T-helper 2 cell treated with Interferon-gamma antibody and Interleukin-4, amounts not matched to agents 100 ng/mL and 5 ng/mL, for 36 hours (primary cell): Measurements from ENCODE around the gene HMCES. TPM values are rescaled to one million over a fixed set of nuclear protein-coding genes. Genes with fewer than 3 reads are reported as not detected.

ENCODE experiments used
- intact Hi-C: fragments of 100-400 bp; cut with micrococcal nuclease; formaldehyde crosslinking; loops from one replicate; pipeline ENCODE4 v1.15.1; 2023
- total RNA-seq: library from RNA; stranded (reverse); gene quantifications from 2 replicates; pipeline ENCODE4 v1.2.3, GENCODE V29; 2022

Gene HMCES
- total RNA-seq, 1 donor from 2014 or later: 50.8 TPM

DNA sequence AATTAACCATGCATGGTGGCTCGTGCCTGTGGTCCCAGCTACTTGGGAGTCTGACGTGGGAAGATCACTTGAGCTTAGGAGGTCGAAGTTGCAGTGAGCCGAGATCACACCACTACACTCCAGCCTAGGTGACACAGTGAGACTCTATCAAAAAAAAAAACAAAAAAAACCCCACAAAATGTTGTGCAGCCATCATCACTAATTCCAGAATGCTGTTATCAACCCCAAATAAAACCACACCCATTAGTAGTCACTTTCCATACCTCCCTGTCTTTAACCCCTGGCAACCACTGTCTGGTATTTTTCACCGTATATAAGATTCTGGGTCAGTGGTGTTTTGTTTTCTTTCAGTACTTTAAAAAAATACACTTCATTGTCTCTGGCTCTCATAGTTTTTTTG, 16.6 kb downstream of the HMCES start:
- intact Hi-C loops: no loop called here

DNA sequence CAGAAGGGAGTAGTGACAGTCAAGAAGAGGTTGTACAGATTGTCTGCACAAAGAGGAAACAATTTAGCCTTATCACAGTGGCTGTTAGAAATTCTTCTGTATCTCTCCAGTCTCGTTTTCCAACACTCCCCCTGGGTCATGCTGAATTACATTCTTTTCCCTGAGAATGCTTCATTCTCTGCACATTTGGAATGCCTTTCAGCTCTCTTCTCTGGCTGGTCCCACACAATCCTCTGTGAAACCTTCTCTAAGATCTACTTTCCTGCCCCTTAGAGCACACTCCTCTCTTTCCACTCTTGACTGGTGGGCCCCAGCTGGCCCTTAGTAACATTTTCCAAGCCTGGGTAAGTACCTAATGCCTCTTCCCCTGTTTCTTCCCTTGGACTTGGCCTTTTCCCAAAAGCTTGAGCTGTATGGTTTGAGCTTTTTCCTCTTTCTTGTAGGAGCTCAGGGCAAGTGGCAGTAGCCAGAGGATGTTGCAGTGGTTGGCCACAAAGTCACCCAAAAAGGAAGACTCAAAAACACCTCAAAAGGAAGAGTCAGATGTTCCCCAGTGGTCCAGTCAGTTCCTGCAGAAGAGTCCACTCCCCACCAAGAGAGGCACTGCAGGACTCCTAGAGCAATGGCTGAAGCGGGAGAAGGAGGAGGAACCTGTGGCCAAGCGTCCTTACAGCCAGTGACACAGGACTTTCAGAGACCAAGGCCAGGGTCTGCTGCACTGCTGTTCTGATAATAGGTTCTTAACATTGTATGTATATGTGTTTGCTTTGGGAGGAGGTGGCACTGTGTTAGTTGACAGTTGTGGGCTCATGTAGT, 25.7 kb downstream of the HMCES start:
- intact Hi-C loops: no loop called here

DNA sequence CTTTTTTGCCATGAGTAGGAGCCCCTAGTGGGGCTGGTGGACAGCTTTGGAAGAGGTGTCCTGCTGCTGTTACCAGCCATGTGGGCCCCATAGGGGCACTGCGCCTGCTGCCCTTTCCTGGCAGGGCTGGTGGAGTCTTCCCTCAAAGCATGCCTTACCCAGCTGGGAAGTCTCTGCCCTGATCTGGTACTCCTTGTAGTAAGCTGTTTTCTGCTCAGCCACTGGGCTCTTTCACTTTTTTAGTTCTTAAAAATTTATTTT, 26.2 kb downstream of the HMCES start:
- intact Hi-C loops: no loop called here

DNA sequence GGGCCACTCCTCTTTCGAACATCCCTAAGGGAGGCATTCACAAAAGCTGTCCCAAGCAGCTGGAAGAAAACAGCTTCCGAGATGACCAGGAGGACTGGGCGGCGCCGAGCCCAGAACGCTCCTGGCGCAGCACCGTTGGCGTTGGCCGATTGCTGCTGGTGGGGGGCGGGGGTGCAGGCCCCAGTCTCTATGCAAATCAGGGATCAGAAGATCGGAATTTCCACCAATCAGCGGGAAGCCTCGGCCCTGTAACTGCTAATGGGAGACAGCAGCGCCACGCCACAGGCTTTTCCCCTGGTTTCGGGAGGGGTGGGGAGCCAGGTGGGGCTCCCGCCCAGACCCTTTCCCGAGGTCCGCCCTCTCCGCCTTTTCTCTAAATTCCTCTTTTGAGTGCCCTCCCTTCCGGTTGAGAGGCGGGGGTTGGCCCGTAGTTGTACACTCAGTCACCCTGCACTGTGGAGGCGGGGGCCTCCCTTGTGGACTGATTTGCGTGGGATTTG, 27.0 kb downstream of the HMCES start:
- intact Hi-C loops: no loop called here

DNA sequence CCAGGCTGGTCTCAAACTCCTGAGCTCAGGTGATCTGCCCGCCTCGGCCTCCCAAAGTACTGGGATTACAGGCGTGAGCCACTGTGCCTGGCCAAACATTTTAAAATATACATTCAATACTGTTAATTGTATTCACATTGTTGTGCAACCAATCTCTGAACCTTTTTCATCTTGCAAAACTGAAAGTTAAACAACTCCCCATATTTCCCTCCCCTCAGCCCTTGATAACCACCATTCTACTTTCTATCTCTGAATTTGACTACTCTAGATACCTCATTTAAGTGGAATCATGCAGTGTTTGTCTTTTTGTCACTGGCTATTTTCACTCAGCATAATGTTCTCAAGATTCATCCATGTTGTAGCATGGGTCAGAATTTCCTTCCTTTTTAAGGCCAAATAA, 30.0 kb downstream of the HMCES start:
- intact Hi-C loops: no loop called here

DNA sequence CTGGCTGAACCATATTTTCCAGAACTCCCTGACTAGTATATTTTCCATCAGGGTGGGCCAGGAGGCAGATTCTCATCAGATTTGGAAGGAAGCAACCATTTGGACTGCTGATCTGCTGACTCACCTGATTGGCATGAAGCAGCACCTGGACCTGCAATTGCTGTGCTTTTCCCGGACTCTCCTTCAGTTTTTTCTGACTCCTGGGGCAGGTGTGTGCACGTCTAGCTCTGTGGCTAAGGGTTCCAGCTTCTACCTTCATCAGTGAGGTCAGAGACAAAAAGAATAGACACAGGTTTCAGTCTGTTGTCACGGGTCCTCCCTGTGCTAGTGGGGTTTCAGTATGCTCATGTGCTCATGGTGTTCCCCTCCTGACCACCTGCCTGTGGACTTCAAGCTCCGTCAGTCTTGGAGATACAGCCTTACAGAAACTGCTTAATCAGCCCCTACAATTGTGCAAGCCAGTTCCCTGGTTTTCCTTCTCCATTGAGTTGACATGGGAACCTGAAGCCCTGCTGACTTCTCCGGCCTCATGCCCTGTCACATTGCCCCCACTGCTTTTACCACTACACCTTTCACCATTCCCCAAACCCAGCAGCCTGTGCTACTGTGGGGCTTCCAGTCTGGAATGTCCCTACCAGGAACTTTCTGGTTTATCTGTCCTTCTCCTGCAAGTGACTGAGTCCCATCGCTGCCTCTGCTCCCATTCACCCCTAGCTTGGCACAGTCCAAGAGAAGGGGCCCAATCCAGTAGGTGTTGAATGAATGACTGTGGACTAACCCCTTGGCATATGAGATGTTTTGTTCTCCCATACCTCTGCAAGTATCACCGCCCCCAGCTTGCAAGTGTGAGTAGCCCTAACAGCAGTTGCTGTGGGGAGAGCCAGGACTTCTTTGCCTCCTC, 31.7 kb downstream of the HMCES start:
- intact Hi-C loops: no loop called here

DNA sequence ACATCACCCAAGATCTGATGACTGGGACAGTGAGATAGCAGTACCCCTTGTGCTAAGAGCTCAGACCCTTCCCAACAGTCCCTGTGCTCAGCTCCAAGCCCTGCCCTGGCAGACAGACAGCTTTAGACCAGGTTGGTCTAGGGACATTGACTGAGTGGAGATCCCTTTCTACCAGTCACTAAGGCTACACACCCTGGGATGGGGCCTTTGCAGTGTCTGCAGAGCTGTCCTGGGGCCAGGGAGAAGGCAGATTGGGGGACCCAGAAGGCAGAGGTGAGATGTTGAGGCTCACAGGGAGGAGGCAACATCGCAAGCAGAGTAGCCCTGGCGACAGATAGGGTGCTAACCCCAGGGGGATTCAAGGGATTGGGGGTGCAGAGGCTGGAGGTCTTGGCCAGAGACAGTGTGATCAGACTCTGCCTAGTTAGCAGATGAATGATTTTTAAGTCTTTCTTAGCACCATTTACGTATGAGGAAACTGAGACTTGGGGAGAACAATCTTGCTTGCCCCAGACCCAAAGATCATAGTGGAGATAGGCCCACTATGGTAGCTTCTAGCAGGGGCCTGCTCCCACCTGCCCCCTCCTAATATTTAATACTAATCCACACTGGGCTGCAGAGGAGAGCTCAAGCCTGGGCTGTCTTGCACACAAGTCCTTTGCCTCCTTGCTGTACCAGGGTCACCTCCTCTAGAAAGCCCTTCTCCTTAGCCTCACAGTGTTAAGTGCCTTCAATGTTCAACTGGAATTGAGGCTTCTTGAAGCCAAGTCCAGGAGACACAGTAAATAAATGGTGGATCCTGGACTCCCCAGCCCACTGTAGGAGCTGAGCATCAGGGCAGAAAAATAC, 32.6 kb downstream of the HMCES start:
- intact Hi-C loops: no loop called here

DNA sequence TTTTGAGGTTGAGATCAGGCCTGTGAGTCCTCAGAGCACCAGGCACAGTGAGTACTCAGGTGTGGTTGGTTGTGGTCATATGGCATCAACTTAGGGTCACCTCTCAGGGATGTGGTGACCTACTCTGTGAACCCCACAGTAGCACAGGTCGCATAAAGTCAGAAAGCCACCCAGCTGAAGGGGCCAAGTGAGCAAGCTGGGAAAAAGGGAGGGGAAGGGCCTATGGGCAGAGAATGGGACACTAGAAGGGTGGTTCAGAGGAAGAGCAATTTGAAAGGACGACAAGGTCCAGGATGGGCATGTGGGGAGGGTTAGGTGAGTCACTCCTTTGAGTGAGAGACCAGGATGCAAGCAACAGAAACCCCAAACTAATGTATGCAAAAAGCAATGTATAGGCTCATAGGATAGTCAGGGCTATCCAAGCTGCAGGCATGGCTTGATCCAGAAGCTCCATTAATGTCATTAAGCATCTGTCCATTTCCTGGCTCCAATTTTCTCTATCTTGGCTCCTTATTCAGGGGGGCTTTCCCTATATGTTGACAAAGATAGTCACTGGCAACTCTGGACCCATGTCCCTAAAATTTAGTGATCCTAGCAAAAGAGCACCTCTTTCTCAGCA, 33.5 kb downstream of the HMCES start:
- intact Hi-C loops: no loop called here

DNA sequence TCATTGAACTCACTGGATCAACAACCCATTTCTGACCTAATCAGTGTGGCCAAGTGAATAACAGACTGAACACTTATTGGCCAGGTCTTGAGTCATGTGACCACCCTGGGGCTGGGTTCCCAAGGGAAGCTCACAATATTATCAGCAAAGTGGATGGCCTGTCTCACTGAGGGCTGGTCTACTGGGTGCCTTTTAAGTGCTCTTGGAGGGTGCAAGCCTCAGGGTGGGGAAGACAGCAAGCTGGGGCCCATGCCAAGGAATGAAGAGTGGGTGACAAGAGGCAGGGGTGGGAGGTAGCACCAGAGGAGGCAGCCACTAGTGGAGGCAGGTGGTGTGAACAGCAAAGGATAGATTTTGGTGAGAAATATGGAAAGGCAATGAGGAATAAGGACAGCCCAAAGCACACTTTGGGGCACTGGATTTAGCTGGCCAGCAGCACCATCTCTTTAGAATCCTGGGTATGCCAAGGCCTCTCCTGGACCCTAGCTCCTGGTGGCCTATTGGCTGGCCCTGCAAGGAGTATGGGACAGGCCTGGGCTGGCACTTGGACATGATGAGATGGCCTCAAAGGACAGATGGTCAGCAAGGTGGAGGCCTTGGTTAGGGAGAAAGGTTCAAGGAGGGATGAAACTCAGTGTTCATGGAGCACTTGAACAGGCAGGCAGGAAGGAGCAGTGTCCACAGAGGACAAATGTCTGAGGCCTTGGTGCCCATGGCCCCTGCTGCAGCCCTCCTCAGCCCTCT, 34.2 kb downstream of the HMCES start:
- intact Hi-C loops: no loop called here

DNA sequence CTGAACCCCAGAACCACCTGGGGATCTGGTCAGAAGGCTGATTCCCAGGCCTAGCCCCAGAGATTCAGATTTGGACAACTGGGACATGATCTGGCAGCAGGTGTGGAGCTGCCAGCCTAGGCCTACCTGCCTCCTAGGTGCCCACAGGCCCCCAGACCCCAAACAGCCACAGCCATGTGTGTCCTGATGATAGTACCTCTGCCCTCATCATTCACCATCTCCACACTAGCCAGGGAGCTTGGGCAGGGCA, 34.7 kb downstream of the HMCES start:
- intact Hi-C loops: no loop called here

DNA sequence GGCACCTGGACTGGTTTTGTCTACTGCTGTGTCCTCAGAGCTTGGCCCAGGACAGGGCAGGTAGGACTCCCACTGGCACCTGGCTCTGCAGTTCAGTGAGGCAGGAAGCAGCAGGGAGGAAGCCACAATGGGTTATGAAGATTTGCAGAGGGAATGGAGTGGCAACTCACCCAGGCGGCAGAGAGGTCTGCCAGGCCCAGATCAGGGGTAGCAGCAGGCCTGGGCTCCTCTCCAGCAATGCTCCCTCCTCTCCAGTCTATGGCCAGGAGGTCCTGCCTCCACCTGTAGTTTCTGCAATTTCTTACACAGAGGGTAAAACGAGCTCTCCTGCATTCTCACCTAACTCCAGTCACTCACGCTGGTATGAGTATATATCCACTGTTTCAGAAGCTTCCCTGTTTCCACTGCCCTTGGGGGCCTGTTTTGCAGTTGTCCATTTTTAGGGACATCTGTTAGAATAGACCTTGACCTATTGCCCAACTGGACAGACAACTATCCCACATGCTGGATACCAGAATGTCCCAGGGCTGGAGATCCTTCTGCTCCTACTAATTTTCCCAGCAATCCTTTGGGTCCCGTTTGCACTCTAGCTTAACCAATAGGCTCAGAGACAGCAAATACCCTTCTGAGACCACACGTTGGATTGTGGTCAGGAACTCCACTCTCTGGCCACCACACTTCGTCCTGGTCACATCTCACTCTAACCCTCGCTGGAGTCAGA, 35.2 kb downstream of the HMCES start:
- intact Hi-C loops: loop anchor here (2.0 kb wide), 1 partner anchor 435 kb away; the partner anchor contains the start of gene ACAD9

DNA sequence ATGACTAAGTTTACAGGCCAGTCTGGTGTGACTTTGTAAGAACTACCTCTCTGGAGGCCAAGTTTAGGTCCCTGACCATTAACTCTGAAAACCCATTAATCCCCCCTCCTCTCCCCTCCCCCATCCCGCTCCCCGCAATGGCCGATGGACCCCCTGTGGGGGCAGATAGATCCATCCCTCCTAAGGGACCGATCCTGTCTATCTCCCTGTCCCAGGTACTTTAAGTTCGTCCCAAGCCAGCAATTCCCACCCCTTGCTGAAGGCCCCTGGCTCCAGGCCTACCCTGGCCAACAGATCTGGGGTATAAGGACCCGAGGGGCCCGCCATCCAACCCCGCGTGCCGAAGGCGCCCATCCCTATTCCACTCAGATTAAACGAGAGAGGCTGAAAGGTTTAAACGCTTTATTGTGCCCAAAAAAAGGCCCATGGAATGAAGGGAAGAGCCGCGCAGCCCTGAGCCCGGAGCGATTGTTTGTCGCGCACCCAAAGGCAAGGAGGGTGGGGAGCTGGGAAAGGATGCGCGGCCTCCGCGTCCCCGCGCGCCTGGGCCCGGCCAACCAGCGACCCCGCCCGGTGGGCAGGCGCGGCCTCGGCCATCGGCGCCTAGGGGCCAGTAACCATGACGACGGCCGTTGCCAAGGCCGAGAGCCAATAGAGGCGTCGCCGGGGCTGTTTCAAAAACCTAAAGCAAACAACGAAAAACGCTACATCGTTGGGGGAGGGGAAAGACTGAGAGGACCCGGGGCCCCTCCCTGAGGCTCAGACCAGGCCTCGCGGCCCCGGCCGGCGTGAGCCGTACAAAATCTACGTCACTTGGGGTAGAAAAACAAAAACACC, 35.9 kb downstream of the HMCES start:
- intact Hi-C loops: loop anchor here (1.0 to 5.0 kb wide), 3 partner anchors 75 to 436 kb away; partner anchors contain the start of gene ACAD9

DNA sequence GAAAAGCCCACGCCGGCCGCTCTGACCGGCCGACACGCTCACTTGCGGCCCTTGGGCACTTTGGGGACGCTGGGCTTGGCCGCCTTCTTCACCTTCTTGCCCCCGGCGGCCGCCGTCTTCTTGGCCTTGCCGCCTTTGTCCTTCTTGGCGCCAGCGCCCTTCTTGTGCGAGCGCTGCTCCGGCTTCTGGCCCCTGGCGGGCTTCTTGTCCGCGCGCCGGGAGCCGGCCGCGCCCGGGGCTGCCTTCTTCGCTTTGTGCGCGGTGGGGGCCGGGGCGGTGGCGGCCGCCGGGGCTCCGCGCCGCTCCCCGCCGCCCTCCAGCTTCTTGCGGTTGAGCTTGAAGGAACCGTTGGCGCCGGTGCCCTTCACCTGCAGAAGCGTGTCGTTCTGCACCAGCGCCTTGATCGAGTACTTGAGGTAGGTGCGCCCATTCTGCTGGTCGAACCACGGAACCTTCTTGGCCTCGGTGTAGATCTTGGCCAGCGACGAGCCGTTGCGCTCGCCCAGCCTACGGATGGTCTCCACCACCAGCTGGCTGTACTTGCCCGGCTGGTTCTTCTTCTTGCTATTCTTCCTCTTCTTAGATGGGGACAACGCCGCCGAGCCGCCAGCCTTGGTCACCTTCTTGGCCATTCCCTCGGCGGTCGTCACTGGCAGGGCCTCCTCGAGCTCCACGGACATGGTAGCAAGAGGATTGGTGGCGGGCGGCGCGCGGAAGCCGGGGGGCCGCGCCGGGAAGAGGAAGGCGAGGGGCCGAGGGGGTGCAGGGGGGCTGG, 36.7 kb downstream of the HMCES start:
- intact Hi-C loops: loop anchor here (1.0 to 5.0 kb wide), 3 partner anchors 76 to 437 kb away; partner anchors contain the start of gene ACAD9

DNA sequence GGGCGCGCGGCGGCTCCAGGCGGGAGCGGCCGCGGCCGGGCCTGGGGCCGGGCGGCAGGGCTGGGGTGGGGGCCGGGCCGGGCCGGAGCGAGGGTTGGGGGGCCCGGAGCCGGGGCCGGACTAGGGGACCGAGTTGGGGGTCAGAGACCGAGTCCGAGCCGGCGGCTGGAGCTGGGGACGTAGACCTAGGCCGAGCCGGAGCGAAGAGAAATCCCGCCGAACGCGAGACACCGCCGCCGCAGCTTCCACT, 37.3 kb downstream of the HMCES start:
- intact Hi-C loops: loop anchor here (1.0 to 5.0 kb wide), 6 partner anchors 38 to 437 kb away; partner anchors contain the start of genes ACAD9, HMCES and IFT122

DNA sequence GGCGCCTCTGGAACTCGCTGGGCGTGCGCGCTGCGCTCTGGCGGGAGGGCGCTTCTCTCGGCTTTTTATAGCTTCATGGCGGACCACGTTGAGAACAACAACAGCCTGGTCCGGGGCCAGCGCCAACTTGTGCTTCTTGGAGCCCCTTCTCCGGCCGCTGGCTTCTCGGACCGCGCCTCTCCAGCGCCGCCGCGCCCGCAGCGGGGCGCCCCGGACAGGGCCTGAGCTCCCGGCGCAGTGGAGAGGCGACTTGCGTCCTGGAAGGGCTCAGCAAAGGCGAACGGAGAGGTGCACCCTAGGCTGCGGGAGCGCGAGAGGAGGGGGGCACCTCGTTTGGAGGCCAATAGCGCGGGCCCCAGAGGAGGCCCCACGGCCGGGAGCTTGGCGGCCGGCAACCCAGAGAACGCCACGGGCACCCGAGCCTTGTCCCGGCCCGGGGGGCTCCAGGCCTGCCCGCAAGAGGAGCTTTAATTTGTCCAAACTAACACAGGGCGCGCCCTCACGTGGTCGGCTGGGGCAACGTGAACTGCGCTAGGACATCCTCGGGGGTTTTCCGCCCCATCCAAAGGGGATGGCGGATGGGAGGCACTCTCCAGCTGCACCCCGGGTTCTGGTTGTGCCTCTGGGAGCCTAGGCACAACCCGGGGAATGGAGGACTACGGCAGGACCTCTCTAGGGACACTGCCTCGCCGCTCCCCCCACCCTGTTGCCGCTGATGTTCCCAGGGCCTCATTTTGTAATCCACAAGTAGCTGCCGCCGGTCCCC, 37.8 kb downstream of the HMCES start:
- intact Hi-C loops: loop anchor here (1.0 to 5.0 kb wide), 4 partner anchors 38 to 344 kb away; partner anchors contain the start of genes HMCES and IFT122

DNA sequence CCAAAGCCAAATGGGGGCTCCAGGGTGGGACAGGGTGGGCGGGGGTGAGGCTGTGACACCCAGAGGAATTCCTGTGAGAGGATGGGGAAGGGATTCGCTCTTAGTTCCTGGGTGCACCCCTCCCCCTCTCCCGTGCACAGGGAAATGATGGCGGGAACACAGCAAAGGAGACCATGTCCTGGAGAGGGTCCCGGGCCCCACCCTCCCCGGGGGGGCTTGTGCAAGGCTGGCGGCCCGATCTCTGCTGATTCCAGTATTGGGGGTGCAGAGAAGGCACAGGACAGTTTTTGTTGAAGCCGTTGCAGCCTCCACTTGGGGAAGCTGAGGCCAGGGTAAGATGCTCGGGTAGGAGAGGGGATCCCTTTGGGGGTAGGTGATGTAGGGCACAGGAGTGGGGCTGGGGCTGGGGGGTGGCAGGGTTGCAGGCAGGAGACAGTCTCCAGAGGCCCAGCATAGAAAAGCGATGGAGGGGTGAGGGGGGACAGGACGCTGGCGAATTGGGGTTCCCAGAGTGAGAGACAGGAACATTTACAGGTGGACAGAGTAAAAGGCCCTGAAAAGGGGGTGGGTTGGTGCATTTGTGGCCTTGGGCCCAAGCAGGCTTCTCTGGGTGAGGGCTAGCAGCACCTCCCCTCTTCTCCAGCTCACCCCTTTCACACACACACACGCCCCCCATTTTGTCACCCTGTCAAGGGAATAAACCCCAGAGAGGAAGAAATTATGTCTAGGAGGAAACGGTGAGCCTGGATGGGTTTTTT, 38.5 kb downstream of the HMCES start:
- intact Hi-C loops: loop anchor here (2.0 to 5.0 kb wide), 2 partner anchors 124 to 345 kb away; partner anchors contain the start of gene IFT122

DNA sequence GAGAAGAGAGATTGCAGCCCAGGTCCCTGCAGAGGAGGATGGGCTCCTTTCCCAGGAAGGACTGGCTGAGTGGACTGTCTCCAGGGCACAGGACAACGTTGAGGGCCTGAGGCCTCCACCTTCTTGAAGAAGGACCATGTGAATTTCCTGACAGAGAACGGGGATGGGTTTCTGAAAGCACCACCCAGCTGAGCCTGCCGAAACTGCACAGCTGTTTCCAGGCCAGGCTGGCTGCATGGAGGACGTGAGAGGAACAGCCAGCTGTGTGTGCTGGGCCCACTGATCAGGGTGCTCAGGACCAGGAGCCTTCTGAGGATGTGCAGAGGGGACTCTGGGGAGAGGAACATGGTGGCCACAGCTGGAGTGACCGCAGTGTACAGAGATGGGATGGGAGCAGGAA, 39.2 kb downstream of the HMCES start:
- intact Hi-C loops: loop anchor here (2.0 to 5.0 kb wide), 2 partner anchors 123 to 346 kb away; partner anchors contain the start of gene IFT122
